ENCODE data around the gene NRXN2.

The NRXN2 gene

DNA sequence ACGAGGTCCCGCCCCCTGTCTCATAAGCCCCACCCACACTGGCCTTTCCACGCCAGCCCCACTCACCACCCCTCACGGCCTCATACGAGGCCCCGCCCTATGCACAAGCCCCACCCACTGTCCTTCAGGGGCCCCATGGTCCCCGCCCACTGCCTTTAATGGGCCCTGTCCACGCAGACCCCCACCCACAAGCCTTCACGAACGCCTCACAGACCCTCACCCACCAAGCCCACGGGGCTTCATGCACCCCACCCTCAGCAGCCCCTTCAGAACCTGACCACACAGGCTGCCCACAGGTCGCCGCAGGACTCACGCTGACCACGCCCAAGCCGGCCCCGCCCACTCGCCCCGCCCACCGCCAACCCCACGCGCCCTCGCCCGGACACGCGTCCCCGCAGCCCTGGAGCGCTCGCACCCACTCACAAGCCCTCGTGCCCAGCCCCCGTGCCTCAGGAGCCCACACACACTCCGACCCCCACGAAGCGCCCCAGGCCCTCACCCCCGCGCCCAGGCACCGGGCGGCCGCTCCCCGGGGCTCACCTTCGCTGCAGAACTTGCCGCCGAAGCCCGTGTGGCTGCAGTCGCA lies 10.5 kb downstream of the NRXN2 start:
- no peaks in the 10 kb centered on the region for H3K4me1 ChIP-seq (ENCODE audit: insufficient read depth, low read length, severe bottlenecking)
- H3K9me3 ChIP-seq (ENCODE audit: low read length), result no peaks in the 10 kb centered on the region
- H3K79me2 ChIP-seq (ENCODE audit: insufficient read depth, low read length), result no peaks in the 10 kb centered on the region
- H3K9ac ChIP-seq (ENCODE audit: low read length), result no peak overlapping the region
- TF ChIP-seq, protein P1, sequence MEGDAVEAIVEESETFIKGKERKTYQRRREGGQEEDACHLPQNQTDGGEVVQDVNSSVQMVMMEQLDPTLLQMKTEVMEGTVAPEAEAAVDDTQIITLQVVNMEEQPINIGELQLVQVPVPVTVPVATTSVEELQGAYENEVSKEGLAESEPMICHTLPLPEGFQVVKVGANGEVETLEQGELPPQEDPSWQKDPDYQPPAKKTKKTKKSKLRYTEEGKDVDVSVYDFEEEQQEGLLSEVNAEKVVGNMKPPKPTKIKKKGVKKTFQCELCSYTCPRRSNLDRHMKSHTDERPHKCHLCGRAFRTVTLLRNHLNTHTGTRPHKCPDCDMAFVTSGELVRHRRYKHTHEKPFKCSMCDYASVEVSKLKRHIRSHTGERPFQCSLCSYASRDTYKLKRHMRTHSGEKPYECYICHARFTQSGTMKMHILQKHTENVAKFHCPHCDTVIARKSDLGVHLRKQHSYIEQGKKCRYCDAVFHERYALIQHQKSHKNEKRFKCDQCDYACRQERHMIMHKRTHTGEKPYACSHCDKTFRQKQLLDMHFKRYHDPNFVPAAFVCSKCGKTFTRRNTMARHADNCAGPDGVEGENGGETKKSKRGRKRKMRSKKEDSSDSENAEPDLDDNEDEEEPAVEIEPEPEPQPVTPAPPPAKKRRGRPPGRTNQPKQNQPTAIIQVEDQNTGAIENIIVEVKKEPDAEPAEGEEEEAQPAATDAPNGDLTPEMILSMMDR (IDR thresholded peaks at IDR 0.05; ENCODE audit: low read length), result no peak
- no peak for TF ChIP-seq EZH2 (IDR thresholded peaks at IDR 0.05; ENCODE audit: borderline replicate concordance, low read length)
- no peaks in the 10 kb centered on the region for H3K36me3 ChIP-seq (ENCODE audit: insufficient read depth, low read length)
- no peak overlapping the region for H3K4me3 ChIP-seq (ENCODE audit: low read depth, low read length, poor library complexity, severe bottlenecking)
- H3K27me3 ChIP-seq (ENCODE audit: insufficient read depth, low read length), result peaks cover 9% of the 10 kb centered on the region; the same call in 1 of the 2 replicates
- H3K4me2 ChIP-seq (ENCODE audit: low read length), result no peak overlapping the region
- H3K9me2 ChIP-seq (ENCODE audit: low read depth, low read length), result no peaks in the 10 kb centered on the region
- no peaks in the 10 kb centered on the region for H3F3A ChIP-seq (ENCODE audit: insufficient read depth, low read length)
- no peaks in the 10 kb centered on the region for H4K20me1 ChIP-seq (ENCODE audit: insufficient read depth, low read length)
- no peak overlapping the region for H3K27ac ChIP-seq (ENCODE audit: low read depth, low read length, poor library complexity, severe bottlenecking)
- H2AFZ ChIP-seq (ENCODE audit: low read length), result no peak overlapping the region

DNA sequence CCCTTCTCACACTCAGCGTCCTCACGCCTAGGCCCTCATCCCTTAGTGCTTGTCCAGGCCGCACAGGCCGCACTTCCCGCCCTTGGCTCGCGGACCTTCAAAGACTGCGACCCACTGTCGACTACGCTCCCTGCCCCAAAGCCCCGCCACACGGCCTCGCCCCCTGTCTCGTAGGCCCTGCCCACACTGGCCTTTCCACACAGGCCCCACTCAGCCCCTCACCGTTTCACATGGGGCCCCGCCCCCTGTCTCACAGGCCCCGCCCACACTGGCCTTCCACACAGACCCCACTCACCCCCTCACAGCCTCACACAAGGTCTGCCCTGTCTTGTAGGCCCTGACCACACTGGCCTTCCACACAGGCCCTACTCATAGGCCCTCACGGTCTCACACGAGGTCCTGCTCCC lies 11.0 kb downstream of the NRXN2 start:
- Histone ChIP-seq H3K36me3 (ENCODE audit: insufficient read depth, low read length) (no peaks in the 10 kb centered on the region), H3K9ac (ENCODE audit: low read length) (no peak overlapping the region), H3K9me3 (ENCODE audit: low read length) (no peaks in the 10 kb centered on the region), H3K9me2 (ENCODE audit: low read depth, low read length) (no peaks in the 10 kb centered on the region), H3K27ac (ENCODE audit: low read depth, low read length, poor library complexity, severe bottlenecking) (no peak overlapping the region), H3K27me3 (ENCODE audit: insufficient read depth, low read length) (peaks cover 9% of the 10 kb centered on the region; the same call in 1 of the 2 replicates), H3K79me2 (ENCODE audit: insufficient read depth, low read length) (no peaks in the 10 kb centered on the region), H4K20me1 (ENCODE audit: insufficient read depth, low read length) (no peaks in the 10 kb centered on the region), H3F3A (ENCODE audit: insufficient read depth, low read length) (no peaks in the 10 kb centered on the region), H3K4me1 (ENCODE audit: insufficient read depth, low read length, severe bottlenecking) (no peaks in the 10 kb centered on the region), H2AFZ (ENCODE audit: low read length) (no peak overlapping the region), H3K4me2 (ENCODE audit: low read length) (no peak overlapping the region), H3K4me3 (ENCODE audit: low read depth, low read length, poor library complexity, severe bottlenecking) (no peak overlapping the region)
- TF ChIP-seq, protein P1 (IDR thresholded peaks at IDR 0.05; ENCODE audit: low read length), result no peak
- TF ChIP-seq EZH2 (IDR thresholded peaks at IDR 0.05; ENCODE audit: borderline replicate concordance, low read length), result no peak

DNA sequence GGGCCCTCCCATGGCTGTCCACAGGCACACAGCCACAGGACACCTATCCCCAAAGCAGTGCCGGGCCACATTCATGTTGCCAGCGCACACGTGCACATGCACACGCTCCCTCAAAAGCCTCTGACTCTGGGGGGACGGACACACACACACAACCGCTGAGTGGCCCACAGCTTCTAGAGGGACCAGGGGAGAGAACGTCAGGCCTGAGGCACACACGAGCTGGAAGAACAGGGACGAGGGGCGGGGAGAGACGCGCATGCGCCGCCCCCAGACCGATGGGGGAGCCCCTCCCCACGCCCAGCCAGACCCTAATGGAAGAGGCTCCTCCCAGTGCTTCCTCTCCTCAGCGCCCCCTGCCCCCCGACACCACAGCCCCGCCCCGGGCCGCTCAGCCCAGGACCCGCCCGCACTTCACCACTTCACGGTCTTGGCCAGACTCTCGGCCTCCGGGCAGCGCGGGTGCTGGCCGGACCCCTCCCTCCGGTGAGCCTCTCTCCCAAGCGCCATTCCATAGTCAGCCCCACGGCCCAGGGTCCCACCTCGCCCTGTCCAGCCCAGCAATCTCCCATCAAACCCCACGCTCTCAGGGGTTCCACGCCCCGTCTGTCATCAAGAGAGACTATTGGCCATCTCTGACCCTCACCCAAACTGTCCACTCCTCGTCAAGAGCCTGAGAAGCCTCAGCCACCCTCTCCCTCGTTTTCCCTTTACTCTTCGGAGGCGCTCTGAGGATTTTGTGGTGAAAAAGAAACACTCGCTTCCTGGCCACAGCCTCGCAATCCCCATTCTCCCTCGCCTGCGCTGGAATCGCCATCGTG lies 11.7 kb downstream of the NRXN2 start:
- Histone ChIP-seq H4K20me1 (ENCODE audit: insufficient read depth, low read length) (no peaks in the 10 kb centered on the region), H3K9me3 (ENCODE audit: low read length) (no peaks in the 10 kb centered on the region), H3F3A (ENCODE audit: insufficient read depth, low read length) (no peaks in the 10 kb centered on the region), H3K9ac (ENCODE audit: low read length) (no peak overlapping the region), H3K36me3 (ENCODE audit: insufficient read depth, low read length) (no peaks in the 10 kb centered on the region), H3K27ac (ENCODE audit: low read depth, low read length, poor library complexity, severe bottlenecking) (no peak overlapping the region), H3K4me1 (ENCODE audit: insufficient read depth, low read length, severe bottlenecking) (no peaks in the 10 kb centered on the region), H3K4me3 (ENCODE audit: low read depth, low read length, poor library complexity, severe bottlenecking) (no peak overlapping the region), H2AFZ (ENCODE audit: low read length) (no peak overlapping the region), H3K27me3 (ENCODE audit: insufficient read depth, low read length) (peaks cover 9% of the 10 kb centered on the region; the same call in 1 of the 2 replicates), H3K9me2 (ENCODE audit: low read depth, low read length) (no peaks in the 10 kb centered on the region), H3K79me2 (ENCODE audit: insufficient read depth, low read length) (no peaks in the 10 kb centered on the region), H3K4me2 (ENCODE audit: low read length) (no peak overlapping the region)
- TF ChIP-seq, protein P1 (IDR thresholded peaks at IDR 0.05; ENCODE audit: low read length), result no peak
- no peak for TF ChIP-seq EZH2 (IDR thresholded peaks at IDR 0.05; ENCODE audit: borderline replicate concordance, low read length)
